Subcutaneous abdominal adipose tissue (tissue), 5 donors: ENCODE measurements around the gene SYT13.

Source experiments
- H3K27ac ChIP-seq: one replicate; pipeline ENCODE4 v1.7.0; 2013; ENCODE audit warnings: low read depth, mild to moderate bottlenecking, inconsistent platforms, low read length, moderate library complexity
- H3K27me3 ChIP-seq, 5 donors: one replicate each; pipeline ENCODE4 v1.7.0; 2013; ENCODE audit warnings: low read length in 5 of 5, inconsistent platforms in 1 of 5; ENCODE audit not compliant: control insufficient read depth in 5 of 5, insufficient read depth in 4 of 5
- H3K36me3 ChIP-seq, 5 donors: one replicate each; pipeline ENCODE4 v1.7.0; 2013; ENCODE audit warnings: low read length in 5 of 5; ENCODE audit not compliant: control insufficient read depth in 5 of 5, insufficient read depth in 5 of 5
- H3K4me1 ChIP-seq, 5 donors: one replicate each; pipeline ENCODE4 v1.7.0; 2013; ENCODE audit warnings: low read length in 5 of 5, mild to moderate bottlenecking in 3 of 5, moderate library complexity in 1 of 5; ENCODE audit not compliant: control insufficient read depth in 5 of 5, insufficient read depth in 5 of 5
- H3K4me3 ChIP-seq, 5 donors: one replicate each; pipeline ENCODE4 v1.7.0; 2013; ENCODE audit warnings: low read length in 5 of 5, low read depth in 1 of 5
- H3K9ac ChIP-seq, 5 donors: one replicate each; pipeline ENCODE4 v1.7.0; 2013; ENCODE audit warnings: low read length in 5 of 5, mild to moderate bottlenecking in 4 of 5, moderate library complexity in 3 of 5
- H3K9me3 ChIP-seq, 5 donors: one replicate each; pipeline ENCODE4 v1.7.0; 2013; ENCODE audit warnings: low read length in 5 of 5; ENCODE audit not compliant: control insufficient read depth in 5 of 5
- donor health status: healthy.
- donor health status: healthy.
- donor health status: healthy.
- donor health status: healthy.
- donor health status: healthy.

The SYT13 gene

GRCh38 chr11:45238724-45239123 lies 47.4 kb downstream of the SYT13 start:
- Histone ChIP-seq H3K9me3 (peaks cover 0 to 6% (median 4%) of the 10 kb centered on the region in 5 donors), H3K9ac (no peak overlapping the region), H3K27ac (no peak overlapping the region), H3K36me3 (no peaks in the 10 kb centered on the region), H3K27me3 (peaks cover 3 to 13% (median 10%) of the 10 kb centered on the region in 5 donors), H3K4me1 (no peaks in the 10 kb centered on the region), H3K4me3 (no peak overlapping the region)

GRCh38 chr11:45237711-45238315 lies 48.3 kb downstream of the SYT13 start:
- Histone ChIP-seq H3K36me3 (no peaks in the 10 kb centered on the region), H3K9me3 (peaks cover 0 to 6% (median 4%) of the 10 kb centered on the region in 5 donors), H3K27me3 (peaks cover 3 to 13% (median 10%) of the 10 kb centered on the region in 5 donors), H3K4me1 (no peaks in the 10 kb centered on the region), H3K27ac (no peak overlapping the region), H3K4me3 (no peak overlapping the region), H3K9ac (no peak overlapping the region)

- Histone ChIP-seq H3K27ac (no peak overlapping the region), H3K9ac (no peak overlapping the region), H3K4me1 (no peaks in the 10 kb centered on the region), H3K36me3 (no peaks in the 10 kb centered on the region), H3K9me3 (peaks cover 0 to 3% (median 0%) of the 10 kb centered on the region in 5 donors), H3K27me3 (peaks cover 3 to 13% (median 10%) of the 10 kb centered on the region in 5 donors), H3K4me3 (no peak overlapping the region)
Observed at GRCh38 chr11:45234306-45235006, 51.7 kb downstream of the SYT13 start.

GRCh38 chr11:45233804-45234170 lies 52.4 kb downstream of the SYT13 start:
- H3K4me1 ChIP-seq = no peaks in the 10 kb centered on the region
- no peaks in the 10 kb centered on the region for H3K36me3 ChIP-seq
- no peak overlapping the region for H3K27ac ChIP-seq
- no peak overlapping the region for H3K9ac ChIP-seq
- H3K4me3 ChIP-seq = no peak overlapping the region
- H3K9me3 ChIP-seq = no peaks in the 10 kb centered on the region
- peaks cover 3 to 13% (median 10%) of the 10 kb centered on the region in 5 donors for H3K27me3 ChIP-seq

GRCh38 chr11:45233121-45233803 lies 52.9 kb downstream of the SYT13 start:
- no peak overlapping the region for H3K27ac ChIP-seq
- no peaks in the 10 kb centered on the region for H3K4me1 ChIP-seq
- H3K36me3 ChIP-seq = peaks cover 0 to 5% (median 0%) of the 10 kb centered on the region in 5 donors
- no peak overlapping the region for H3K9ac ChIP-seq
- no peaks in the 10 kb centered on the region for H3K9me3 ChIP-seq
- peaks cover 3 to 13% (median 10%) of the 10 kb centered on the region in 5 donors for H3K27me3 ChIP-seq
- H3K4me3 ChIP-seq = no peak overlapping the region

- Histone ChIP-seq H3K4me1 (no peaks in the 10 kb centered on the region), H3K9me3 (no peaks in the 10 kb centered on the region), H3K36me3 (peaks cover 0 to 11% (median 4%) of the 10 kb centered on the region in 5 donors), H3K27me3 (peaks cover under 1 to 9% (median 6%) of the 10 kb centered on the region in 5 donors), H3K9ac (no peak overlapping the region), H3K27ac (no peak overlapping the region), H3K4me3 (no peak overlapping the region)
Observed at GRCh38 chr11:45232341-45233080, 53.6 kb downstream of the SYT13 start.

- Histone ChIP-seq H3K4me3 (no peak overlapping the region), H3K9ac (no peak overlapping the region), H3K27me3 (no peaks in the 10 kb centered on the region), H3K4me1 (no peaks in the 10 kb centered on the region), H3K9me3 (no peaks in the 10 kb centered on the region), H3K27ac (no peak overlapping the region), H3K36me3 (peaks cover 0 to 40% (median 29%) of the 10 kb centered on the region in 5 donors)
Observed at GRCh38 chr11:45229401-45230020, 56.6 kb downstream of the SYT13 start.

- no peak overlapping the region for H3K27ac ChIP-seq
- H3K27me3 ChIP-seq = no peaks in the 10 kb centered on the region
- no peak overlapping the region for H3K9ac ChIP-seq
- H3K36me3 ChIP-seq = peaks cover 0 to 45% (median 30%) of the 10 kb centered on the region in 5 donors
- no peaks in the 10 kb centered on the region for H3K4me1 ChIP-seq
- H3K9me3 ChIP-seq = no peaks in the 10 kb centered on the region
- H3K4me3 ChIP-seq = no peak overlapping the region
Observed at GRCh38 chr11:45227836-45228235, 58.3 kb downstream of the SYT13 start.

GRCh38 chr11:45226901-45227300 lies 59.2 kb downstream of the SYT13 start:
- Histone ChIP-seq H3K27me3 (no peaks in the 10 kb centered on the region), H3K27ac (no peak overlapping the region), H3K4me3 (no peak overlapping the region), H3K9me3 (no peaks in the 10 kb centered on the region), H3K4me1 (no peaks in the 10 kb centered on the region), H3K9ac (no peak overlapping the region), H3K36me3 (peaks cover 0 to 48% (median 34%) of the 10 kb centered on the region in 5 donors)
